ENCODE results near the gene UNC5C. TPM values are rescaled to one million over a fixed set of nuclear protein-coding genes. Genes with fewer than 3 reads are reported as not detected.

The UNC5C gene
- total RNA-seq, 2 donors from 2014 or later, result 5.3 to 10.0 TPM

DNA sequence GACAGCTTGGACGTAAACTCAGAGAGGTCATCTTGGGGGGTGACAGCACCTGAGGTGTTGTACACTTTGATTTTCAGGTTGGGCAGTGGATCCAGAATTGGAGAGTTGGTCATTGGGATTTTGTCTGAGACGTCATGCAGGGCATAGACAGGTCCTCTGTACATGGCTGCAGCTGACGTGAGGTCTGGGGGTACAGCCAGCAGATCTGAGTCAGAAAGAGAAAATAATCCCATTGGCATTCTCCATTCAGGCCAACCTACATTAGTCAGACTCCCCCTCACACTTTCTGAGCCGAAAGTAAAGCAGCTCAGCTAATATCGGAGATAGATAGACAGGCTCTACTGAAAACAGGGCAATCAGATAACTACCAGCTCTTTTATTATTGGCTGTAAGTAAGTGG is 329.7 kb downstream of the UNC5C start:
- H3K9me3 ChIP-seq, result no peaks in the 10 kb centered on the region
- no peaks in the 10 kb centered on the region for H3K27me3 ChIP-seq (replicated peaks; ENCODE audit: insufficient read depth)
- TF ChIP-seq, protein P1, sequence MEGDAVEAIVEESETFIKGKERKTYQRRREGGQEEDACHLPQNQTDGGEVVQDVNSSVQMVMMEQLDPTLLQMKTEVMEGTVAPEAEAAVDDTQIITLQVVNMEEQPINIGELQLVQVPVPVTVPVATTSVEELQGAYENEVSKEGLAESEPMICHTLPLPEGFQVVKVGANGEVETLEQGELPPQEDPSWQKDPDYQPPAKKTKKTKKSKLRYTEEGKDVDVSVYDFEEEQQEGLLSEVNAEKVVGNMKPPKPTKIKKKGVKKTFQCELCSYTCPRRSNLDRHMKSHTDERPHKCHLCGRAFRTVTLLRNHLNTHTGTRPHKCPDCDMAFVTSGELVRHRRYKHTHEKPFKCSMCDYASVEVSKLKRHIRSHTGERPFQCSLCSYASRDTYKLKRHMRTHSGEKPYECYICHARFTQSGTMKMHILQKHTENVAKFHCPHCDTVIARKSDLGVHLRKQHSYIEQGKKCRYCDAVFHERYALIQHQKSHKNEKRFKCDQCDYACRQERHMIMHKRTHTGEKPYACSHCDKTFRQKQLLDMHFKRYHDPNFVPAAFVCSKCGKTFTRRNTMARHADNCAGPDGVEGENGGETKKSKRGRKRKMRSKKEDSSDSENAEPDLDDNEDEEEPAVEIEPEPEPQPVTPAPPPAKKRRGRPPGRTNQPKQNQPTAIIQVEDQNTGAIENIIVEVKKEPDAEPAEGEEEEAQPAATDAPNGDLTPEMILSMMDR (IDR thresholded peaks at IDR 0.05), result no peak
- H3K4me1 ChIP-seq (ENCODE audit: control insufficient read depth in 1 of 2, low read depth in 2 of 2), result peaks cover 0 to 5% of the 10 kb centered on the region in 2 donors
- H3K36me3 ChIP-seq, result no peaks in the 10 kb centered on the region
- H3K4me3 ChIP-seq, result no peak overlapping the region
- DNase-seq (ENCODE audit: low spot score) (peak; percentile 21), ATAC-seq (ENCODE audit: insufficient number of reproducible peaks, low FRiP score, low read depth) (peak; percentile 45)
- peak overlapping the region in 1 of 2 donors; percentile 29 for H3K27ac ChIP-seq

DNA sequence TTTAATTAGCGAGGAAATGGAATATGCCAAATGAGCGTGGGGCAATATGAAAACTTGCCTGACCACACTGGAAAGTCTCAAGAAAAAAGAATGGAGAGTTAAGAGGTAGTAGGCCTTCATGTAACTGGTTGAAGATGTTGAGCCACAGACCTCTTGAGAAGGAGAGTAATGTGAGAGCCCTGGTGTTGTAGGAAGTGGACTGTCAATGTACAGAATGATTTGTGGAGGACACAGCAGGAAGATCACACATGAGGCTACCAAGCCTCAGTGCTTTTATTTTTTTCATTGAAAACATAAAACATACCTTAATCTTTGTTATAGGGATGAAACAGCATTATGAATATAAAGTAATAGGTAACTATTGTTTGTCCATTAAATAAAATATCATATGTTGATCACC is 331.6 kb downstream of the UNC5C start:
- Histone ChIP-seq H3K27me3 (replicated peaks; ENCODE audit: insufficient read depth) (no peaks in the 10 kb centered on the region), H3K4me1 (ENCODE audit: control insufficient read depth in 1 of 2, low read depth in 2 of 2) (peaks cover 0 to 5% of the 10 kb centered on the region in 2 donors), H3K36me3 (no peaks in the 10 kb centered on the region), H3K9me3 (no peaks in the 10 kb centered on the region), H3K4me3 (no peak overlapping the region), H3K27ac (no peak overlapping the region)
- TF ChIP-seq, protein P1 (IDR thresholded peaks at IDR 0.05), result no peak
- ATAC-seq (ENCODE audit: insufficient number of reproducible peaks, low FRiP score, low read depth) (no peak), DNase-seq (ENCODE audit: low spot score) (no peak)

DNA sequence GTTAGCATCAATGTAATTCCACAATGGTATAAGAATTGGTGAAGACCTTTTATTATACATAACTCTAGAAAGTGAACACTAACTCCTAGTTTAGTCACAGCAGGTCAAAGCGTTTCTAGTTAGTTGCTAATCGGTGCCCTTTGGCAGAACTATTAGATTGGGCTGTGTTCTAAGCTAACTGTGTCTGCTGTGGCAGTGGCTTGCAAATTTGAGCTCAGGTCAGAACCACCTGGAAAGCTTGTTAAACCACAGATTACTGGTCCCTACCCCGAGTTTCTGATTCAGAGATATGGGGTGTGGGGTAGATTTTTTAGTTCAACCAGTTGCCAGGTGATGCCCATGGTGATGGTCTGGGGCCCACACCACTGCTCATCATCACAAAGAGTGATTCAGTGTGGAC is 332.1 kb downstream of the UNC5C start:
- no peak overlapping the region for H3K27ac ChIP-seq
- ATAC-seq (ENCODE audit: insufficient number of reproducible peaks, low FRiP score, low read depth) (no peak), DNase-seq (ENCODE audit: low spot score) (no peak)
- peaks cover 0 to 5% of the 10 kb centered on the region in 2 donors for H3K4me1 ChIP-seq (ENCODE audit: control insufficient read depth in 1 of 2, low read depth in 2 of 2)
- no peaks in the 10 kb centered on the region for H3K9me3 ChIP-seq
- no peaks in the 10 kb centered on the region for H3K27me3 ChIP-seq (replicated peaks; ENCODE audit: insufficient read depth)
- no peaks in the 10 kb centered on the region for H3K36me3 ChIP-seq
- TF ChIP-seq, protein P1 (IDR thresholded peaks at IDR 0.05), result no peak
- H3K4me3 ChIP-seq, result no peak overlapping the region

DNA sequence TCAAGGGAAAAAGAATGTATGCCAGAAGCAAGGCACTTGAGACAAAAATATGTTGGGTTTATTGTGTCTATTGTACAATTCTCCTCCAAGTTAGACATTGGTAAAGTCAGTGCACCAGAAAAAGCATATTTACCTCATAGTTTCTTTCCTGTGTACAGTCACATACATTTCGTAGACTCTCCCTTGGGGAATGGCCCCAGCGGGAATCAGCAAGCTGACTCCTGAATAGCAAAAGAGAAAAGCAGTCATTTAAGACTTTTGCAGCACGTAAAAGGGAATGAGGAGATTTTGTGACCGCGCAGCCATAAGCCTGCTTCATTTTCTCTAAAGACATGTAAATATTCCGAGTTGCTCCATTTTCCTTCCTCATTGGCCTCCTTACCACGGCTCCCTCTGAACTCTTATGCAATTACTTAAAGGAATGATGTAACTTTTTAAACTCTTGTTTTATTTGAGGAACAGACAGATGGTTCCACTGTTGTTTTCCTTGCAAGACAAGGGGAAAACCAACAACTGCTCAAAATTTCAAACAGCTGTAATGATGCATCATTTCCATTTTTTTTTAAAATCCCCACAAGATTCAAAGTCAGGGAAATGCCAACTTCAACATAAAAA is 332.7 kb downstream of the UNC5C start:
- no peak overlapping the region for H3K27ac ChIP-seq
- ATAC-seq (ENCODE audit: insufficient number of reproducible peaks, low FRiP score, low read depth) (no peak), DNase-seq (ENCODE audit: low spot score) (no peak)
- H3K9me3 ChIP-seq, result no peaks in the 10 kb centered on the region
- no peaks in the 10 kb centered on the region for H3K27me3 ChIP-seq (replicated peaks; ENCODE audit: insufficient read depth)
- H3K4me3 ChIP-seq, result no peak overlapping the region
- H3K4me1 ChIP-seq (ENCODE audit: control insufficient read depth in 1 of 2, low read depth in 2 of 2), result peaks cover 0 to 5% of the 10 kb centered on the region in 2 donors
- no peaks in the 10 kb centered on the region for H3K36me3 ChIP-seq
- TF ChIP-seq, protein P1 (IDR thresholded peaks at IDR 0.05), result no peak

DNA sequence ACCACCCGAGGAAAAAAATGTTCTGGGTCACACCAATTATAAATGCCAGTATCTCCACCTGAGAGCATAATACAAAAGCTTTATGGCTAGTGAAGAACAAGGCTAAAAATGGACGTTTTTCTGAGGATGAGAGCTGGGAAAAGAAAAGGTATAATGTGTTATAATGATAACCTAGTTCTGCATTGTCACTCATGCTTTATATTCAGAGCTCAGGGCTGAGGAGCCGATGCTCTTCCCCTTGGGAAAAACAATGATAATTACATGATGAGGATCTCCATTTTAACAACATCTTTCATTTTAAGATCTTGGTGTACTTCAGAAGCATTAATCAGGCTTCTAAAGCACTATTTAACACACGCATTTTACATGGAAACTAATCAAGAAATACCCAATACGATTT is 333.7 kb downstream of the UNC5C start:
- peaks cover 0 to 5% of the 10 kb centered on the region in 2 donors for H3K4me1 ChIP-seq (ENCODE audit: control insufficient read depth in 1 of 2, low read depth in 2 of 2)
- no peak overlapping the region for H3K4me3 ChIP-seq
- TF ChIP-seq, protein P1 (IDR thresholded peaks at IDR 0.05), result no peak
- H3K36me3 ChIP-seq, result no peaks in the 10 kb centered on the region
- DNase-seq (ENCODE audit: low spot score) (no peak), ATAC-seq (ENCODE audit: insufficient number of reproducible peaks, low FRiP score, low read depth) (no peak)
- no peak overlapping the region for H3K27ac ChIP-seq
- no peaks in the 10 kb centered on the region for H3K27me3 ChIP-seq (replicated peaks; ENCODE audit: insufficient read depth)
- no peaks in the 10 kb centered on the region for H3K9me3 ChIP-seq

Data from thoracic aorta (tissue), 2 donors.